GM12801 (cell line): ENCODE measurements around the gene CCDC3.

ENCODE experiments used
- TF ChIP-seq, protein P1 (sequence below): IDR thresholded peaks from one replicate; pipeline ENCODE4 v1.5.1; 2011; ENCODE audit warnings: control low read depth; ENCODE audit not compliant: insufficient read length; ENCODE audit errors: extremely low read depth

The CCDC3 gene

DNA sequence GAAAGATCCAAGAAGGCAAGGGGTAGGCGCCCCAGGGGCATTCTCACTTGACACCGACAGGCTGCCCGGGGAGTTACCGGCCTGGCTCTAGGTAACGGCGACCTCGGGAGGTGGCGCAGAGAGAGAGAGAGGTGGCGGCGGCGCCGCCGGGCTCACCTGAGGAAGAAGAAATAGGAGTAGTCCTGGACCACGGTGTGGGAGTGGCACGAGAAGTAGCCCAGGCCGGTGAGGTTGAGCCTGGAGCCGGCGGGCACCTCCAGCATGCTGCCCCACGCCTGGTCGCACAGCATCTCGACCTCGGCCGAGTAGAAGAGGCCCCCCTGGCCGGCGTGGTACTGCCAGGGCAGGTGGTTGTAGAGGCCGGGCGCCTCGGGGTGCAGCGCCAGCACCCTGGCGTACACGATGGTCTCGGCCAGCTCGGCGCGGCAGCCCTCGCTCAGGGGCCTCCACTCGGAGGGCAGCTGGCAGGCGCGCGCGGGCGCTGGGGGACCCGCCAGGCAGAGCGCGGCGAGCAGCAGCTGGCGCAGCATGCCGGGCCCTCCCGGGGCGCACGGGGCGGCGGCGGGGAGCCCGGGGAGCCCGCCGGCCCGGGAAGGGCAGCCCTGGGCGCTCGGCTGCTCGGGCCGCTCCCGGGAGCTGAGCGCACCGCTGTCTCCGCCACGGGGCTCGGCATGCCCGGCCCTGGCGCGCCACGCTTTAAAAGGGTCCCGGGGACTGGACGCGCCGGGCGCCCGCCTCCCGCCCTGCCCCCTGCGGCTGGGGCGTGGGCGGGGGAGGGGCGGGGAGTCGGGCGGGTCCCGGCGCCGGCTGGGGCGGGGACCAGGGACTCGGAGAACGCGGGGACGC is at the start of gene CCDC3:
Gene CCDC3 (minus strand): TSS at position 673 of the 846 bp plus-strand sequence. CDS start 143 bp downstream, at position 530.
- TF ChIP-seq, protein P1, sequence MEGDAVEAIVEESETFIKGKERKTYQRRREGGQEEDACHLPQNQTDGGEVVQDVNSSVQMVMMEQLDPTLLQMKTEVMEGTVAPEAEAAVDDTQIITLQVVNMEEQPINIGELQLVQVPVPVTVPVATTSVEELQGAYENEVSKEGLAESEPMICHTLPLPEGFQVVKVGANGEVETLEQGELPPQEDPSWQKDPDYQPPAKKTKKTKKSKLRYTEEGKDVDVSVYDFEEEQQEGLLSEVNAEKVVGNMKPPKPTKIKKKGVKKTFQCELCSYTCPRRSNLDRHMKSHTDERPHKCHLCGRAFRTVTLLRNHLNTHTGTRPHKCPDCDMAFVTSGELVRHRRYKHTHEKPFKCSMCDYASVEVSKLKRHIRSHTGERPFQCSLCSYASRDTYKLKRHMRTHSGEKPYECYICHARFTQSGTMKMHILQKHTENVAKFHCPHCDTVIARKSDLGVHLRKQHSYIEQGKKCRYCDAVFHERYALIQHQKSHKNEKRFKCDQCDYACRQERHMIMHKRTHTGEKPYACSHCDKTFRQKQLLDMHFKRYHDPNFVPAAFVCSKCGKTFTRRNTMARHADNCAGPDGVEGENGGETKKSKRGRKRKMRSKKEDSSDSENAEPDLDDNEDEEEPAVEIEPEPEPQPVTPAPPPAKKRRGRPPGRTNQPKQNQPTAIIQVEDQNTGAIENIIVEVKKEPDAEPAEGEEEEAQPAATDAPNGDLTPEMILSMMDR = no peak

DNA sequence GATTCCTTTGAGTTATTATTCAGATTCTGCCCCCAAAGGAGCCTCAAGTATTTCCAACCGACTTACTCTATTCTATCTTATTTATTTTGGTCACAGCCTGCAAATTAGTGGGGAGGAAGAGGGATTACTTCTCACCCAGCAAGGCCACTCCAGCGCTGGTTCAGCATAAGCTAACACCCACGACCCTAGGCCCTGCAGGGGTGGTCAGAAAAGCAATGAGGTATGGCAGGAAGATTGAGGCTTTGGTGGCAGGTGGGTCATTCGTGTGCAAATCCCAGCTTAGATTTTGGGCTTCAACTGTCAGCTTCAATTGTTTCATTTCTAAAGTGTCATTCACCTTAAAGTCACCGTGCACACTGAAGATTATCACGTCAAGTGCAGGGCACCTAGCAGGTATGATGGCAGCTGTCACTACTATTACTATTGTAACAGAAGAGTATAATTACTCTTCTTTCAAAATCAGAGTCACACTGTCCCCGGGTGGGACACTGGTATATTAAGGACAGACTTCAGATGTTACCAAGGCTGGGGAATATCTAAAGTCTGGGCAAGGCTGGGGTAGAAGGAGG is 49.7 kb upstream of the CCDC3 start:
- TF ChIP-seq, protein P1 = no peak

DNA sequence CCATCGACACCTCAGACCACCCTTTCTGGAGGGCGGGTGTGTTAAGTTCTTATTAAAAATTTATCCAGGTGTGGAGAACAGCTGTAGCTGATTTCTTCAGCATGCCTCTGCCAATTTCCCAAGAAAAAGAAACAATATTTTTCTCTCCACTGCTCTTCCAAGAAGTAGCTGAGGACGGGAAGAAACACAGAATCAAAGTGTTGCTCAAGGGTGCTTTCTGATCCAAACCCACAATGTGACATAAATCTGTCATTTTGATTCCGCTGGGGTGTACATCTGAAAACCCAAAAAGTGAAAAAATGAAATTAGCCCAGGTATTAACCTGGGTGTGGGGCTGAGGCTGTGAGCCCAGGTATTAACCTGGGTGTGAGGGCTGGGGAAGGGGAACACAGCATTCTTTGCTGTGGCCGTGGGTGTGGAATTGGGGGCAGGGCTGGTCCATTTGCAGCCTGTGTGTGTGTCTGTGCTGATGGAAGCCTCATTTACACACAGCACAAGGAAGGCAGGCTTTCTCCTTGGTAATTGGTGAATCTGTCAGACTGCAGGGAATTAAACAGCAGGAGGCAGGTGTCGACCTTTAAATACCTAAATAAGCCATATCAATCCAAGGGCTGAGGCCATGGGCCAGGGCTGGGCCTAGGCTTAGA is 48.4 kb upstream of the CCDC3 start:
- TF ChIP-seq, protein P1 = no peak

DNA sequence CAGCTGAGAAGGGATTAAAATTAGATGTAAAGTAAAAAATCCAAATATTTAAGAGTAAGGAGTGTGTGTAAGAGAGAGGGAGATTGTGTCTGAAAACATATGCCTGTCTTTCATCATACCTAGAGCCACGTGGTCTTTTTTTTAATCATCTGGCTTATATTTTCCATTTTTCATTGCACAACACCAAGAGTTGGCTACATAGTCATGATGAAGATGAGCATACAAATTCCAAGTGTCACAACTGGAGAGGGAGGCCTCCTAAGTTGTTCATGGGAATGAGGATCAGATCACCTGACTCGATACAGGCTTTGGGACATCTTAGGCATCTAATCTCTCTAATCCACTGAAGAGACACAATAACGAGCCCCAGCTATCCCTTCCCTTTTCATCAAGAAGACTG is 47.2 kb upstream of the CCDC3 start:
- TF ChIP-seq, protein P1 = no peak

DNA sequence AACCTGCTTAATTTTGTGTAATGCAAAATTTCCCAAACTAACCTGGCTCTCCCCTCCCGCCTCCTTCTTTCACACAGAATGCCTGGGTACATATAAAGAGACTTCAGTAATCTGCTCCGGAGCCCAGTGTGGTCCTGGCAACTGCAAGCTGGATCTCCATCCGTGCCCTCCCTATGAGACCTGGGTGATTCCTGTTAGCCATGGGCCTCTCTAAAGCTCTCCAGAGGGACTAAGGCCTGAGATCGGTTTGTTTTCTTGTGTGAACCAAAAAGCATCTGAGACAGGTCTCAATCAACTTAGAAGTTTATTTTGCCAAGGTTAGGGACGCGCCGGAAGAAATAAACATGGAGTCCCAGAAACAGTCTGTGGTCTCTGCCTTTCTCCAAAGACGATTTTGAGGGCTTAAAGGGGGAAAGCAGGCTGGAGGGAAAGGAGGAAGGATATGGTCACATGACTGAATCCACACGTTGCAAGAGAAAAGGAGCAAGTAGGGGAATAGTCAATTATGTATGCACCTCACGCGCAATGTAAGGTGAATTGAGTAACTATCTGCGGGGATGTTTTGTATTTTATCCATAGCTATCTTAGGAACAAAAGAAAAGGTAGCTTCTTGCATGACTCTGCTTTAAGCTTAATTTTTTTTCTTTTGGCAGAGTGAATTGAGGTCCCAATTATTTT is 46.2 kb upstream of the CCDC3 start:
- TF ChIP-seq, protein P1 = no peak

DNA sequence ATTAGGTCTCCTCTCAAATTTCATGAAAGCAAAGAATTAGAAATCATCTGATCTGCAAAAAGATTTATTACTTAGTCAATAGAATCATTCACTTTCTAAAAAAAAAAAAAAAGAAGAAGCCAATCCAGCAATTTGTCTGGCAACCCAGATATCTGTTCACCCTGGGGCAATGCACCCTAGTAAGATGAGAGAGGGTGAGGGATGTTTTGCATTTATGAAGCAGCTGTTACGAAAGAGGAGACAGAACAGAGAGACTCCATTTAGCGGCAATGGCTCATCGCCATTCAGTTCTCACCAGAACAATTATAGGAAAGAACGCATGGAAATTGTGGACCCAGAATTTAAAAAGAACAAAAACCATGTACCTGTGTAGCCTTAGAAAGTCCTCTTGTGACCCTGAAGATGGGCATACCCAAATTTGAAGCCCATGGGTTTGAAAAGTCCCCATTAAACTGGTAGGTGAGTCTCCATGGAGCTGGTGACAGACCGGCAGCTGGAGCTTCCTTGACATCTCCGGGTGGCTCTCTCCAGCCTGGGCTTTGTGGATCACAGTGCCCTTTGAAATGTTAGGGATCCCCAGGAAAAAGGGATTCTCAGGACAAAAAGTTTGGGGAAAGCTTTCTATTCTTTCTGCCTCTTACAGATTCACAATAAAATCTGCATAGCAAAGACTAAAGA is 45.5 kb upstream of the CCDC3 start:
- TF ChIP-seq, protein P1 = no peak
